Midbrain (tissue), 1 donor: ENCODE results near the gene SOX13.

Experiments used
- DNase-seq: peaks from one replicate; lab custom pipeline; 2025; lab: John Stamatoyannopoulos, UW

Gene SOX13

DNA sequence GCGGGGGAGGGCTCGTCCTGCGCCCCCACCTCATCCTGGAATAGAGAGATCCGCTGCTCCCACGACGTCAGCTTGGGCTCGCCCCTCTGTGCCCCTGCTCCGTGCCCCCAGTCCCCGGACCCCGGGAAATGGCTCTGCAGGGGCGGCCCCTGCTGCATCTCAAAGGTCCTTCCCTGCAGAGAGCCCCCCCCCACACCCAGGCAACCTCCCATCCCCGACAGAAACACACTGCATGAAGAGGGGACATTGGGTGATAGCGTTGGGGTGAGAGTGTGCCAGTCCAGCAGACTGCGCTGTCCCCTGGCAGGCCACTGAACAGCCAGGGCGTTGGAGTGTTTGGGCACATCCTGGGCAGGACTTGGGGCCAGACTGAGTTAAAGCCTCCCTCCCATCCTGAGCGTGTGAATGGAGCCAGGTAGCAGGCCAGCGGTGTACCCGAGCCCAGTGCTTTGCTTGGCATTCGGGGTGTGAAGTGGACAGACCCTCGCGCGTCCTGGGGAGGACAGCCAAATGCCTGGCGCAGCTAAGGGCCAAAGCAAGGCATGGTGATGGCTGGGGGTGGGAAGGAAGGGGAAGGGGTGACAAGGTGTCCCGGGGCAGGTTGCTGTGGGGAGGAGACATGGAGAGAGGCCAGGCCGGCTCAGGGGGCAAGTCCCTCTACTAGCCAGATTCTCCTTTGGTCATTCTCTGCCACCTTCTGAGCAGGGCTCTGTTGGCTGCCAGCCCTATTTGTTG is 79.6 kb downstream of the SOX13 start:
- DNase-seq = no peak

DNA sequence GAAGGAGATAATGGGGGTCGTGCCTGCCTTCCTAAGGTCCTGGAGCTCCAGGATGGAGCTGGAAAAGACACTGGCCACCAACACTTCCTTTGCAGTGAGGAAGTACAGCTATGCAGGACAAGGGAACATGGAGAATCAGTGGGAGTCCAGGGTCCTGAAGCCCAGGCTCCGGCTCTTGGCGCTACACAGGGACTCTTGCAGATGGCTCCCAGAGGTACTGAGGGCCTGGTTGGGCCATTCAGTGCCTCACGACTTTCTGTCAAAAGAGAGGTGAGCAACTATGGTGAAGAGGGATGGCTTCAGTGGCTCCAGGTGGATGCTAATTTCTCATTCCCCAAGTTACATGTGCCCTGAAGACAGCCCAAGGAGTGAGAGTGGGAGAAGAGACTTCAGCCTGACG is 80.8 kb downstream of the SOX13 start:
- no peak for DNase-seq

- DNase-seq = no peak
These were observed 81.8 kb downstream of the SOX13 start for GRCh38 chr1:204154568-204155255.

GRCh38 chr1:204155881-204156280 is 83.0 kb downstream of the SOX13 start:
- no peak for DNase-seq

DNA sequence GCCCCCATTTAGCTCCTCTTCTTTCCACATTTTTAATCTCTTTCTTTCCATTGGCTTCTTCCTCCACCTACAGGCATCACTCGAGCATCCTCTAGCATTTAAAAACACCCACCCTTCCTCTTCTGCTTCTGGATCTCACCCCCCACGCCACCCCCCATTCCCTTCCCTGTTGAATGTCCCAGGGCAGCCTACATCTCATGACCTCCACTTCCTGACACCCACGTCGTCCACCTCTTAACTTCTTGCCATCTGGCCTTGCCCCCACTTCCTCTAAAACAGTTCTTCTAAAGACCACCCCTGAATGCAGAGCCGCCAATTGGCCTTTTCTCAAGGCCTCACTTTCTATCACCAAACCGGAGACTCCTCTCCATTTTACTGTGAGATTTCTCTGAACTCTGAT is 85.0 kb downstream of the SOX13 start:
- DNase-seq = no peak

GRCh38 chr1:204161609-204162493 is 88.9 kb downstream of the SOX13 start:
- DNase-seq = no peak

GRCh38 chr1:204162494-204163074 is 89.7 kb downstream of the SOX13 start:
- peak; percentile 80 for DNase-seq

DNA sequence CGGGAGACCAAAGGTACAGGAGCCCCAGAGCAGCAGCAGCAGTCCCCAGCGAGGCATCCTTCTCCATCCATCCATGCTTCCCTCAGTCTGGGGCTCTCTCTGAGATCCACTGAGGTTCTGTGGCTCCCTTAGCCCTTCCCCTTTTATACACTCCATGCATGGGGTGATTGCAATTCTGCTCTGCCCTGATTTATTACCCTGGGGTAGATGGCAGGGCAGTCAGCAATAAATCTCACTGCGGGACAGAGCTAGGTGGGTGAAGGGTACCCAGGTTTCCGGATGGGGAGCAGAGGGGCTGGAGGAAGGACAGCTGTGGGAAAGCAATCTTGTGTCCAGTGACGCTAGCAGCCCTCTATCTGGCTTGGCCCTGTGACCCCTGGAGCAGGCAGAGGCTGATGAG is 93.3 kb downstream of the SOX13 start, which contains the start of gene REN:
Gene REN, minus strand, starts transcription at position 119 of the 400 bp plus-strand sequence. Its CDS starts 44 bp downstream, at position 75.
- no peak for DNase-seq

- DNase-seq = no peak
These were observed 94.8 kb downstream of the SOX13 start for GRCh38 chr1:204167730-204168129.

DNA sequence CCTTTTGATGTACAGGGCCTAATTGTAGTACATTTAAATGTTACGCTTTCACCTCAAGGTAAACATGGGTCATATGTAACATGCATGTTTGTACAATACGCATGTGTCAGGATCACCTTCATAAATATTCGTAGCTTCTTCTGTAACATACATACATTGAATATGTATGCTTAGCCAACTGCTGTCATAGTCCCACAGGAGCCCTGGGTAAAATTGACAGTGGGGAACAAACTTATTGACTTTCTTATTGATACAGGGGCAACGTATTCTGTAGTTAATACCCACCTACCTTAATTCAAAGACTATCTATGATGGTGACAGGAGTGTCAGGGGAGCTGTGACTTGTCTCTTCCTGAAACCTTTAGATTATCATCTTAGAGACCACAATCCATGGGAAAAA is 96.9 kb downstream of the SOX13 start:
- no peak for DNase-seq

- no peak for DNase-seq
These were observed 97.7 kb downstream of the SOX13 start for GRCh38 chr1:204170494-204171155.

DNA sequence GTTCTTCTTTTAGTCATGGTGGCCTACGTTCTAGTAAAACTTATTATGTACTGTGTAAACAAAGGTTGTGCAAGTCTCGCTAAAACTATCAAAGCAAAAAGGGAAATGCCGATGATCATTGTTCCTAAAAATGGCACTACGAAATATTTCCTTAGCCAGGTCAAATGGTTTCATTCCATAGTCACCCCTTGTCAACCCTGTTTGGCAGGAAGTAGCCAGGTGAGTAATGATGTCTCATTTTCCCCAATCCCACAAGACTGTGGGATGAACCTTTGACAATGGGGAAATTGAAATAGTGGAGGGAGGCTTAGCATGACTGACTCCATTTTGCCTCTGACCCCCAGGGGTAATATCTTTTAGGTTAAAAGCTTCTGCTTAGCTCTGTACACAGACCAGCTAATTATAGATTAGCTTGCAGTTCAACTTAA is 98.8 kb downstream of the SOX13 start:
- DNase-seq = no peak

DNA sequence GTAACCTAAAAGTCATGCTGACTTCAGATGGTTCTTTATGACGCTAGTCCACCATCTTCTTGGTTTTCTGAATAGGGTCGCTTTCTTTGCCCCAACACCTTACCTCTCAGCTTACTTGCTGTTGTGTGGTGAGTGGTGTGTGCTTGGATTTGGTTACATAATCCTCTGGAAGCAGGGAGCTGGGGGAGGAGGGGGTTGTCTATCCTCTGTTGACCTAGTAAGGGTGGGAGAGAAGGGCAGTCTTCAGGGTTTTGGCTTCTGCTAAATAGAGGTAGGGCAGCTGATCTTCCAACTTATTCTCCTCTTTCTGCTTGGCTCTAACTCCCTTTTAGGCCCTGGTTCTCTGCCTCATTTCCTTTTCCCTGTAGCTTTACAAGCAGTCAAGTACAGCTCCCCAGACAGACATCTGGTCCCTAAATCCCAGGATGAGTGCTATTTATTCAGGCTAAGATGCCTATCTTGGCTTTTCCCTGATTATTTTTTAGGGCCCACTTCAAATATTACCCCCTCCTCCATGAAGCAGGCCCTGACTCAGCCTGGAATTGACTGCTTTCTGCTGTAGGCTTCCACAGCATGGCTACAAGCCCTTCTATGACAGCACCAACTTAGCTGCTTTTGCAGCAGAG is 99.6 kb downstream of the SOX13 start:
- DNase-seq = peak; percentile 57

GRCh38 chr1:204174958-204175357 is 102.0 kb downstream of the SOX13 start:
- DNase-seq = no peak

DNA sequence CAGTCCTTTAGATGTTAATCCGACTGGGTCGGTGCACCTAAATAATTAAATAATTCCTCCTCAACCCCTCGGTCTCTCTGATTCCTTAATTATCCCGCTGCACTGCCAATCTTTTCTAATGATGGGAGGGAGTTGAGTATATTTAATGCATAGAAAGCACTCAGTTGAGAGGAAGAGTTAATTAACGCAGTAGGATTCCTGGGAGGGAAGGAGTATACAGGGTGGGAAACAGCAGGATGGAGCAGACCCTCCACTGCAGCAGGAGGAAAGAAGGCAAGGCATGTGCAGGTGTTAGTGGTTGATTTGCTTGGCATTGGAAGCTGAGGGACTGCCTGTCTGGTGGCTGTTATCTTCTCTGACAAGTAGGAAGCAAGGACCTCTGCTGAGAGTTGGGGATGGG is 103.1 kb downstream of the SOX13 start:
- no peak for DNase-seq

DNA sequence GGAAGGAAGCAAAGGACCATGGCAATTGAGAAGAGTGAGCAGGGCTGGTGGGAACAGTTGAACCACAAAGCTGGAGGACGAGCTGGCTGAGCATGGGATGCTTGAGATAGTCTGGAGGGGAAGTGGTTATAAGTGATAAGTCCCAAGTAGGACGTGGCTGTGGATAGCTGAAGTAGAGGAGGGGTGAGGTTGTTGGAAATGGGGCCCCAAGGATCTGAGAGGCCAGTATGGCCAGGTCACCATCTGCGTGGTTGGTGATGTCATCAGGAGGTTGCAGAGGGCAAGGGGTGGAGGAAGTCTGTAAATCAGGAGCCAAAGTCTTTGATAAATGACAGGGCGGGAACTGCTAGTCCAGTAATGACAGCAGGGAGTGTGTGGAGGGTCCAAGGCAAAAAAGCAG is 104.2 kb downstream of the SOX13 start:
- no peak for DNase-seq
